SU-DHL-6 (cell line): ENCODE data around the gene OPN1MW.

Experiments used
- EZH2phosphoT487 ChIP-seq: fragments of 200-600 bp; sonication (generic), shearing (Covaris generic); conservative IDR thresholded peaks from 2 replicates; pipeline ENCODE4 v1.6.1; 2018; ENCODE audit warnings: mild to moderate bottlenecking, antibody characterized with exemption, low read length, moderate library complexity, mixed read lengths
- TF ChIP-seq, protein P1 (sequence below): fragments of 200-600 bp; sonication (generic); IDR thresholded peaks from one replicate; pipeline ENCODE4 v1.5.1; 2017; ENCODE audit warnings: antibody characterized with exemption, mild to moderate bottlenecking, low read length, moderate library complexity; ENCODE audit not compliant: insufficient read depth, poor library complexity, severe bottlenecking

DNA sequence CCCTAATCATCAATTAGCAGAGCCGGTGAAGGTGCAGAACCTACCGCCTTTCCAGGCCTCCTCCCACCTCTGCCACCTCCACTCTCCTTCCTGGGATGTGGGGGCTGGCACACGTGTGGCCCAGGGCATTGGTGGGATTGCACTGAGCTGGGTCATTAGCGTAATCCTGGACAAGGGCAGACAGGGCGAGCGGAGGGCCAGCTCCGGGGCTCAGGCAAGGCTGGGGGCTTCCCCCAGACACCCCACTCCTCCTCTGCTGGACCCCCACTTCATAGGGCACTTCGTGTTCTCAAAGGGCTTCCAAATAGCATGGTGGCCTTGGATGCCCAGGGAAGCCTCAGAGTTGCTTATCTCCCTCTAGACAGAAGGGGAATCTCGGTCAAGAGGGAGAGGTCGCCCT is 41.7 kb upstream of the OPN1MW start:
- TF ChIP-seq, protein P1, sequence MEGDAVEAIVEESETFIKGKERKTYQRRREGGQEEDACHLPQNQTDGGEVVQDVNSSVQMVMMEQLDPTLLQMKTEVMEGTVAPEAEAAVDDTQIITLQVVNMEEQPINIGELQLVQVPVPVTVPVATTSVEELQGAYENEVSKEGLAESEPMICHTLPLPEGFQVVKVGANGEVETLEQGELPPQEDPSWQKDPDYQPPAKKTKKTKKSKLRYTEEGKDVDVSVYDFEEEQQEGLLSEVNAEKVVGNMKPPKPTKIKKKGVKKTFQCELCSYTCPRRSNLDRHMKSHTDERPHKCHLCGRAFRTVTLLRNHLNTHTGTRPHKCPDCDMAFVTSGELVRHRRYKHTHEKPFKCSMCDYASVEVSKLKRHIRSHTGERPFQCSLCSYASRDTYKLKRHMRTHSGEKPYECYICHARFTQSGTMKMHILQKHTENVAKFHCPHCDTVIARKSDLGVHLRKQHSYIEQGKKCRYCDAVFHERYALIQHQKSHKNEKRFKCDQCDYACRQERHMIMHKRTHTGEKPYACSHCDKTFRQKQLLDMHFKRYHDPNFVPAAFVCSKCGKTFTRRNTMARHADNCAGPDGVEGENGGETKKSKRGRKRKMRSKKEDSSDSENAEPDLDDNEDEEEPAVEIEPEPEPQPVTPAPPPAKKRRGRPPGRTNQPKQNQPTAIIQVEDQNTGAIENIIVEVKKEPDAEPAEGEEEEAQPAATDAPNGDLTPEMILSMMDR = no peak
- TF ChIP-seq EZH2phosphoT487 = no peak
